IPS DF 19.7 (cell line): Measurements from ENCODE around the gene TNRC18.

Experiments used
- DNase-seq: peaks from one replicate; pipeline ENCODE4 v3.0.0-alpha.2; 2013; ENCODE audit warnings: low read depth, low spot score

TNRC18 gene

DNA sequence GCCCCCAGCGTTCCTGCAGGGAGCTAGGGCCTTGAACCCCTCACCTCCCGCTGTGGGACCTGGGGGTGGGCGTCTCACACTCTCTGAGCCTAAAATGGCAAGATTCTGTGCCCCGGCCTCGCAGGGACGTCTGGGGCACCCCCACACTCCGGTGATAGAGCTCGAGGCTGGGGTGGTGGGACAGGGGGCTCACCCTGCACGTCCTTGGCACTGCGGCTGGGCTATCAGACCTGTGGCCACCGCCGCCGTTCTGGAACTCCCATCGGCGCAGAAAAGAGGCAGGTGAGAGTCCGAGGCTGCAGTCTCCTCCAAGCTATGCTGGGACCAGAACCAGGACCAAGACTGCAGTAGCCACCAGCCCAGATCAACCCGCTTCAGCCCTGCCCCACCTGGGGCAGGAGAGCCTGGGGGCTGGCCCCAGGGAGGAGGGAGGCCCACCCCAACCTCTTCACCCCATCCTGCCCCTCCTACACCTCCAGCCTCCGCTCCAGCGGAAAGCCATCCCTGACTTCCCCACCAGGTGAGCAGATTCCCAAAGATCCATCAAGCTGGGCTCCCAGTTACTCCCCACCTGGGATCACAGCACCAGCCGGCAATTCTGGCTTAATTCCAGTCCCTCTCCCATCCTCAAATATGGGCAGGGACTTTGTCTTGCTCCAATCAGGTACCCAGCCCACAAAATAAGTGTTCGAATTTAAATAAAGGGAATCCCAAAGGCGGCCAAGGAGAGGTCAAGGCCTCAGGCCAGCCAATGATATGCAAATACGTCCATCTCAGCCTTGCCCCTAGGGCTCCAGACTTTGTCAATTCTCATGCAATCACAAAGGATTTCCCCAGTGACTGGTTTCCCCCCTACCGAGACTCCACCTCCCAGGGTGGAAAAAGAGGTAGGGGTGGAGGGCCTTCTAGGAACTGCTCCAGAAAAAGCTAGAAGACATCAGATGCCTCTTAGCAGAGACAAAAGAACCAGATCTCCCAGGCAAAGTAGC, 16.4 kb downstream of the TNRC18 start:
- peak; percentile 98 for DNase-seq

DNA sequence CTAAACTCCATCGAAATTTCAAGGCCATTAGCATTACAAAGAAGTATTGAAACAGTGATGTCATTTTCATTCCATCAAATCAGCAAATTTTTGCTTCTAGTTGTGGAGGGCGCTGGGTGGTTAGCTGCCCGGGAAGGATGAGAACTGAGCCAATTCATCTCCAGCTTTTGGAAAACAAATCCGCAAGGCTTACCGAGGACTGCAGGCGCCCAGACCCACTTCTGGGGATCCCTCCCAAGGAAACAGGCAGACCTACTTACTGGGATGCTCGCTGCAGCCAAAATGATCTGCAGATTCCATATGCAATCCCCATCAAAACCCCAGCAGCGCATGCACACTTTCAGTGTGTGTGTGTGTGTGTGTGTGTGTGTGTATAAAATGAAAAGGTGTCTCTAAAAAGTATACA, 19.2 kb downstream of the TNRC18 start:
- DNase-seq: no peak

DNA sequence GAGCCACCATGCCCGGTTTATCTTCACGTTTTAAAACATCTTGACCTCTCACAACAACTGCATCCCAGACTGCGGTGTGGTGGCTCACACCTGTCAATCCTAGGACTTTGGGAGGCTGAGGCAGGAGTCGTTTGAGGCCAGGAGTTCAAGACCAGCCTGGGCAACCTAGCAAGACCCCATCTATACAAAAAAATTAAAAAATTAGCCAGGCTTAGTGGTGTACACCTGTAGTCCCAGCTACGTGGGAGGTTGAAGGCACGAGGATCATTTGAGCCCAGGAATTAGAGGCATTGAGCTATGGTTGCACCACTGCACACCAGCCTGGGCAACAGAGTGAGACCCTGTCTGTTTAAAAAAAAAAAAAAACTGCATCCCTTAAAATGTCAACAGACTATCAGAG, 20.2 kb downstream of the TNRC18 start:
- DNase-seq: no peak

DNA sequence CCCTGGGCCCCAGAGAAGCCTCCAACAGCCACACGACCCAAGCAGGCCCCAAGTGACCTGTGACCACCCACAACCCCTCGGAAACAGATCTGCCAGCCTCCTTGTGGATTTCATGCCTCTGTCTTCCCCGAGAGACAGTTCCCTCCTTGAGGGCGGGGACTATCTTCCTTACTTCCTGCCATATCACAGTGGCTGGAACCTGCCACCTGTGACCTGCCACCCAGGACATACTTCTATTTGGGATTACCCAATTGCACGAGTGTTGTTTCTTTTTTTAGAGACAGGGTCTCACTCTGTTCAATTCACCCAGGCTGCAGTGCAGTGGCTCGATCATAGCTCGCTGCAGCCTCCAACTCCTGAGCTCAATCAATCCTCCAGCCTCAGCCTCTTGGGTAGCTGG, 25.9 kb downstream of the TNRC18 start:
- no peak for DNase-seq

DNA sequence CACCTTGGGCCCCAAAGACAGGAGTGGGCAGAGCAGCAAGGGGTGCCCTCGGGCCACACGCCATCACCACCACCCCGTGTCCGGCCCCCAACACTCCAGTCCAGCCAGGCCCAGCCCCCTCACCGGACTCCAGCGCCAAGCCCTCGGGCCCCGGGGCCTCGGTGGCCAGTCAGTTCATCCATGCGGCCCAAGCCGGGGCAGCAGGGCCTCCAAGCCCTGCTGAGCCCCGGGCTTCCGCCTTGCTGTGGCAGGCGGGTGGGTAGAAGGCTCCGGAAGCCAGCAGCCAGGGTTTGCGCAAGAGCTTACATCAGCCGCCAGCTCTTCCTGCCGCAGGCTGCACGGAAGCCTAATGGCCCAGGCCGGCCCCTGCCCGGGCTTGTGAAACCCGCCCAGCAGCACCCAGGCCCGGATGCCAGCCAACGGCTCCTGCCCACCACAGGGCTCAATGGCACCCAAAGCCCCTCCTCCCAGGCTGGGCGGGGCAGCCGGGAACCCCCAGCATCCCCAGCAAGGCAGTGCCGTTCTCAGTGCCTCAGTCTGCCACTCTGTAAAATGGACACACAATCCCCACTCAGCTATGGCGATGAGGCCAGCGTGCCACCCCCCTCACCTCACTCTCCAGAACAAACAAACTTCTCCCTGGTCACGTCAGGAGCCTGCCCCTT, 26.5 kb downstream of the TNRC18 start:
- DNase-seq: no peak

DNA sequence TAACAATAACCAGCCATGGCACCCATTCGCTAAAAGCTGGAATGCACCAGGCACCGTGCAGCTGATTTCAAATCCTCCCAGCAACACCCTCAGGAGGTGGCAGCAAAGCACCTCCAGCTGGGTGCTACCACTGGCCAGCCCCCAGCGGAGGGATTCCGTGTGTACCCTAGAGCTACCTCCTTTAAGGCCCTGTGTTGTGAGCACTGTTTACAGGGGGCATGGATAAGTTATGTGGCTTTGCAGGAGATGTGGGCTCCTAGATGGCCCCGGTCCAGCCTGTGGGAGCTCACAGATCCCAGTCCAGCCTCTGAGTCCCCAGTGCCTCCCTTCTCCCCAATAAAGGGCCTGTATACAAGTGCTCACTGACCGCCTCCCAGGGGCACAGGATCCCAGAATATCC, 27.1 kb downstream of the TNRC18 start:
- DNase-seq: no peak

DNA sequence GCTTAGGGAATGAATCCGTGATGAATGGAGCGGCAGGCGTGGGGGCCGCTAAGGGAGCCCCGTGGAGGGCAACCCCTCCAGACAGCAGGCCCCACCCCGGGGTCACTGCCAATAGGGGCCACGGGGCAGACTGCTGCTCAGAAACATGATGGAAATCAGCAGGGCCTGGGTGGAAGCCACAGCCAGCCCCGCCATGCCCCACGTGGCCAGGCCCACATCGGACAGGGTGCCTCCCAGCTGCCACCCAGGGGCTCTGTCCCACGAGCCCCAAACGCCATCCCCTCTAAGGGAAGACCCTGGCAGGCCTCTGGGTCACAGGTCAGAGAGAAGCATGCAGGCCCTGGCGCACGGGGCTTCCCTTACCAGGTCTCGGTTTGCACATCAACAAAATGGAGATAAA, 28.4 kb downstream of the TNRC18 start:
- no peak for DNase-seq

DNA sequence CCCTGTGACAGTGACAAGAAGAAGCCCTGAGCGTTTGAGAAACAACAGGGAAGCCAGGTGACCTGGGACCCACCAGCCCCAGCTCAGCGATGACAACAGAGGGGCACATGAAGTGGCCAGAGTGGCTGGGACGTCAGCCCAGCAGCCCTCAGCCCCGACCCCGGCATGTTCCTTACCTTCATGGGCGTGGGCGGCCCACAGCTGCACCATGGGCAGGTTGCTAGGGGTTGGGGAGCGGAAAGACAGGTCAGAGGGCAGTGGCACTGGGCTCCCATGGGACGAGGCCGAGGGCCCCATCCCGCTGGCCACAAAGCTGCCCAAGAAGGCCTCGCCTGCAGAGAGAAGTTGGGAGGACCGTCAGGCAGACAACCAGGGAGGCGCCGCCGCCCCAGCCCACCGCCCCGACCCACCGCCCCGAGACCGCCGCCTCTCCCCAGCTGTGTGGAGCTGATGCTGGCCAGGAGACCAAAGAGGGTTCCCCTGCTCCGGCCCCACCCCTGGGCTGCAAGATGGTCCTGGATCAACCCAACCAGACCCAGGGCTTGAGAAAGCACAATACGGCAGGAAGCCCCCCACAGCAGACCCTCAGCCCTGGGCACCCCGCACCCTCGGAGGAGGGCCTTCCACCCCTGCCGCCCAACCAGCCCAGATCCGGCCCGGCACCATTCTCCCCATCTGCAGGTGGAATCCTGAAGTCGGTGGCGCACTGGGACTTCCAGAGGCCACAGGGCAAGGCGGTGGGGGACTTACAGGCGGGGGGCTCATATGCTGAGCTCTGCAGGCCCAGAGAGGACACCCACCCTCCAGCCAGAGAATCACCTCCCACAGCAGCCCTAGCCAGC, 29.1 kb downstream of the TNRC18 start:
- DNase-seq: no peak

DNA sequence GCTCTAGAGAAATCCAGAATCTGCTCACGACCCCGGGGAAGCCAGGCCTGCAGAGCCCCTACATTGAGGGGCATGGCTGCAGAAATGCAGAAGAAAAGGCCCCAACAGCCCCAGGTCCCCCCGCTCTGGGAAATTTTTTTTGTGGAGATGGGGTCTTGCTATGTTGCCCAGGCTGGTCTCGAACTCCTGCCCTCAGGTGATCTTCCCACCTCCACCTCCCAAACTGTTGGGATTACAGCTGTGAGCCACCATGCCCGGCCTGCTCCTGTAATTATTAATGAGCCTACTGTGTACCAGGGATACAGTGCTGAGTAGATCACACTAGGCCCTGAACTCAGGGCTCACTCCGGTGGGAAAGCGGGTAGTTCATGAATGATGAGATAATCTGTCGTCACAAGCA, 29.9 kb downstream of the TNRC18 start:
- DNase-seq: no peak

DNA sequence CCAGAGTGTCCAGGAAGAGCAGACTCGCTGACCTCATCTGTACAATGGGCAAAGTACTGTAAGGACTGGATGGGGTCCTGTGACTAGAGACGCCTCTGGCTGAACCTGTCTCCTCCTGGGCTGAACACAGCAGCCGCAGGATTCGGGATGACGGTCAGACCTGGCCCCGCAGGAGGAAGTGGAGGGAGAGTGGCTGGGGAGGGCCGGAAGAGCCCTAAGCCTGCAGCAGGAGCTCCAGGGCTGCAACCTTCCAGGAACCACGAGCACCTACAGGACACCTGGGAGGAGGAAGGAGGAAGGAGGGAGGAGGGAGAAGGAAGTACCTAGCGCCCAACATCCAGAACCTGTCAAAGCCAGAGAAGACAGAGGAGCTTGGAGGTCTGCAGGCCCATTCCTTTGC, 30.3 kb downstream of the TNRC18 start:
- no peak for DNase-seq

DNA sequence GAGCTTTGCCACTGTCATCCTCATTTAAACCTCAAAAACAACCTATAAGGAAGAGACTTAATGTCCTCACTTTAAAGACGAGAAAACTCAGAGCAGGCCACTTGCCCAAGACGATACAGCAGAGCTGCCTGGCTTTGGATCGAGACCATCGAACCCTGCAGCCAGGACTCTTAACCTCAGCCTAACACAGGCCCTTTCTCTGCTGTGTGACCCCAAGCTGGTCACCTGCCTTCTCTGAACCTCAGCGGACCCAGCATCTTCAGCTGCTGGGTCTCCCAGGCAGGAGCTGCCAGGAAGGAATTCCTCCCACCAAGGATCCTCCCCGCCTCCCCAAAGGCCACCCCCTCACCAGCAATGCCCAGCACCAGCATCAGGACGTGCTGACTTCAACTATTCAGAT, 32.7 kb downstream of the TNRC18 start:
- DNase-seq: no peak

DNA sequence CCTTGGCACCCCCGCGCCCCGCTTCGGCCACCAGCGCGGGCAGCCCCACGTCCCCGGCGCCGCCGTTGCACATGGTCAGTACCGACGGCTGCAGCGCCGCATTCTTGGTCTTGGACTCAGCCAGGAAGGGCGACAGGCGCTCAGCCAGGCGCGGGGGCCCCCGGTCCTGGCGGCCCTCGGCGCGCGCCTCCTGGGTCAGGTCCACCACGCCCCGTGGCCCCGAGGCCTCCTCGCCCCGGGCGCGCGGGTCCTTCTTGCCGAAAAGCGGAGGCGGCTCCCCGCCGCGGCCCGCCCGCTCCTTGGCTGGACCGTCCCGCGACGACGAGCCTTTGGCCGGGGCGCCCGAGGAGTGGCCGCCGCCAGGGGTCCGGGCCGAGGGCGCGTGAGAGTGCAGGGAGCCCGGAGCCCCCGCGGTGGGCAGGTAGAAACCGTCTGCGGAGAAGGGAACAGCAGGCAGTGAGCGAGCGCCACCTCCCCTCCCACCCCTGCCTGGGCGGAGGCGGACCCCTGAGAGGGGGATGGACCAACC, 34.7 kb downstream of the TNRC18 start:
- no peak for DNase-seq

DNA sequence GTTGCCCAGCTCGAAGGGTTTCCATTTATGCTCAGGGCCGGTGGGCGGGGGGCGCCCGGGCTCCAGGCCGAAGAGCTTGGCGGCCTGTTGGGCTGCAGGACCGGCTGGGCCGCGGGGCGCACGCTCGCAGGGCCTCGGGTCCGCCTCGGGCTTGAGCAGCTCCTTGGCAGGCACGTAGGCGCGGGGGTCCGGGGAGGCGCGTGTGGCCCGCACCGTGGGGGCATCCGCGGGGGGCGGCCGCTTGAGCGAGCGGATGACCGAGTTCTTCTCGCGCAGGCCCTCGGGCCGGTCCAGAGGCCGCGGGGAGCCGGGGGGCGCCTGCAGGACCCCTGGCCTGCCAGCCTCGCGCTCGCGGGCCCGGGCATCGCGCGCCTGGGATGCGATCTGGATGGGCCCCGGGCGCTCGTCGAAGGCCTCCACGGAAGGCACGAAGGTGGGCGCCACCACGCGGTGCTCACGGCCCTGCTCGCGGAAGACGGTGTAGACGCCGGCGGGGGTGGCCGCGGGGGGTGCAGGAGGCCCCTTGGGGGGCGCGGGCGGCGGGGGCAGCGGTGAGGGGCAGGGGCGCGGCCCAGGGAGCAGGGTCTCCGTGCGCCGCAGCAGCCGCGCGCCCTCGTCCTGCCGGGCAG, 35.2 kb downstream of the TNRC18 start:
- DNase-seq: no peak

DNA sequence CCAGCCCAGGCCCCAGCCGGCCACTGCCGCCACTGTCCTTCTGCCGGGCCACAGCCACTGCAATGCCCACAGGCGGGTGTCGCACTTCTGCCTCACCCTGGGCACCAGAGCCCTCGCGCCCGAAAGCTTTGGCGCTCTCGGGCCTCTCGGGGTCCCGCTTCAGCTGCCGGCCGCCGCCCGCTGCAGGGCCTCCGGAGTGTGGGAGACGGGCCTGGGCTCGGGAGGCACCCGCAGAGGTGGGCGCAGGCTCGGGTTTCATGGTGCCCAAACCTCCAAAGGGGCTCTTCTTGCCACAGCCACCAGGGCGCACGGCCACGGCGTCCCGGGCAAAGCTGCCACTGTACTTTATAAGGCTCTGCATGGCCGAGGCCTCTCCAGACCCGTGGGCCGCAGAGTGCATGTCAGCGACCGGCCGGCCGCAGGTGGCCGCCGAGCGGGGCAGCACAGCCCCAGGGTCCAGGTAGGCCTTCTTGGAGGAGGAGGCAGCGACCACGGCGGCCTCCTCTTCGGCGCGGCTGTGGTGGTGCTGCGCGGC, 35.9 kb downstream of the TNRC18 start:
- no peak for DNase-seq

DNA sequence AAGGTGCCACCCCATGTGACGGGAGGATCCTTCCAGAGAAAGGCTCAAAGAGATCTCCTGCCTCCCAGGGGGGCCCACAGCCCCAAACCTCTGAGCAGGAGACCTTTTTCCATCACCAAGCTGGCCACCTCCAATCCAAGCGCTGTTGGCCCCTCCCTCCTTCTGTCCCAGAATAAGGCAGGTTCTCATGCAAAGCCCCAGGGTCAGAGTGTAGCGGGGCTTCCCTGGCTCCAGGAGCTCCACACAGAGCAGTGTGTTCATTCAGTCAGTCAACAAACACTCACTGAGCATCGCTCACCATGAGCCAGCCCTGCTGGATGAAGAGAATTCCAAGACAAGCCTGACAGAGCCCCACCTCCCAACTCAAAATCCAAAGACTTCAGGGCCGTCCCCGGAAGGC, 39.0 kb downstream of the TNRC18 start:
- DNase-seq: no peak

DNA sequence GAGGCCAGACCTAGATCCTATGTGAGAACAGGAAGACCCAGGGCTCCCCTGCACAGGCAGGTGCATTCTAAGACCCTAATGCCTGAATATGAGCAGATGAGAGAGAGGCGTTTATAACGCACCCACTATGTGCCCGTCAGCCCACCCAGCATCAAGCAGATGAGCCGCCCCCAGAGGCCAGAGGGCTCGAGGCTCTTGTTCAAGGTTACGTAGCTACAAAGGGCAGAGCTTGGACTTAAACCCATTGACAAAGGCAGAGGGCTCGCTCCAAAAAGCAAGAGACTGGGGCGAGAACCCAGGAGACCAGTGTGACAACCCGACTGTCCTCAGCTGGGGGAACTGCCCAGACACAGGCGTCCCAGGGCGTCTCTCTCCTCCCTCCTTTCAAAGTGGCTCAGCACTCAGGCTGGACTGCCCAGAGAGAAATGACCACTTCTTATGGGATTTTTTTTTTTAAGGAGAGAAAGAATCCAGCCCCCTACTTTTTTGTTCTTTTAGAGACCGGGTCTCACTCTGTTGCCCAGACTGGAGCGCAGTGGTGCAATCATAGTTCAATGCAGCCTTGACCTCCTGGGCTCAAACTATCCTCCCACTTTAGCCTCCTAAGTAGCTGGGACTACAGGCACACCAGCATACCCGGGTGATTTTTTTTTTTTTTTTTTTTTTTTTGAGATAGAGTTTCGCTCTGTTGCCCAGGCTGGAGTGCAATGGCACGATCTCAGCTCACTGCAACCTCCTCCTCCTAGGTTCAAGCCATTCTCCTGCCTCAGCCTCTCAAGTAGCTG, 40.1 kb downstream of the TNRC18 start:
- DNase-seq: no peak

DNA sequence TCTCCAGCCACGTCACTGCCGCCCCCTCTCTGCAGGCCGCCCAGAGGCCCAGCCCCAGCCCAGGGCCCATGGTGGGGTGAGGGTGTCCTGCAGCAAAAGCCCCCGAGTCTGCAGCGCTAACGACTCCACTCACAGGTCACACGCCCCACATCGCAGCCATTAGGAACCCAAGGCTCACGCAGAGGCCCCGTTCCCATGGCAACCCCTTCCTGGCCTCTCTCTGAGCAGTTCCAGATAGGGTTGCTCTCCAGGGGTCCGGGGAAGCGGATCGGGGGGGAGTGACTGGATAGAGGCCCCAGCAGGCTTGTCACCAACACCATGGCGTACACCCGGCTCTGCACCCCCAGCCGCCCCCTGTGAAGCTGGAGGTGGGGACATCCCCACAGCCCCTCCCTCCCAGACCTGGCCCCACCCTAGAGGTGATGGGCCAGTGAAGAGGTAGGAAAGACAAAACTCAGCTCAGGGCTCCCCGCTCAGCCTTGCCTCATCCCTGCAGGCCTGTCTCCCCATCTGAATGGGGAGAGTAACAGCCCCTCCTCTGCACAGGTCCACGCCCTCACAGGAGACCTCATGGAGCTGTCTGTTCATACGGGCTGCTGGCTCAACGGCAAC, 41.2 kb downstream of the TNRC18 start:
- no peak for DNase-seq

DNA sequence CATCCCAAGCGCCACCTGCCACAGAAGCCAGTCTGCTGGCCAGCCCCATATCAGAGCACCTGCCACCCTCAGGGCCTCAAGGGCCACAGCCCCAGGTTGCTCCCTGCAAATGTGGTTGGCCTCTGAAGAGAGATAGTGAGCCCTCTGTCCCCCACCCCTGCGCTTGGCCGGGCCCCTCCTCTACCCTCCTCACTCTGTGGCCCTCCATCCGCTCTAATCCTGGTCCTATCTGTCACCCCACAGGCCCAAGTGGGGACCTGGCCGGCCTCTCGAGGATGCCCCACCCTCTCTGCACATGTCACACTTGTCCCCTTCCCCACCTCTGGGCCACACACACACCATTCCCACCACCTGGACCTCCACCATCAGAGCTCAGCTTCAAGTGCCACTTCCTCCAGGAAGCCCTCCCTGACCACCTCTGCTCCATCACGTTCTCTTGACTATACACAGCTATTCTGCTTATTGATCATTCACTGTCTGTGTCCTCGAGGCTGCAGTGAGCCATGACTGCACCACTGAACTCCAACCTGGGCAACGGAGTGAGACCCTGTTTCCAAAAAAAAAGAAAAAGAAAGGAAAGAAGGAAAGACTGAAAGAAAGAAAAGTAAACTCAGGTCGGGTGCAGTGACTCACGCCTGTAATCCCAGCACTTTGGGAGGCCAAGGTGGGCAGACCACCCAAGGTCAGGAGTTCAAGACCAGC, 42.4 kb downstream of the TNRC18 start:
- no peak for DNase-seq

DNA sequence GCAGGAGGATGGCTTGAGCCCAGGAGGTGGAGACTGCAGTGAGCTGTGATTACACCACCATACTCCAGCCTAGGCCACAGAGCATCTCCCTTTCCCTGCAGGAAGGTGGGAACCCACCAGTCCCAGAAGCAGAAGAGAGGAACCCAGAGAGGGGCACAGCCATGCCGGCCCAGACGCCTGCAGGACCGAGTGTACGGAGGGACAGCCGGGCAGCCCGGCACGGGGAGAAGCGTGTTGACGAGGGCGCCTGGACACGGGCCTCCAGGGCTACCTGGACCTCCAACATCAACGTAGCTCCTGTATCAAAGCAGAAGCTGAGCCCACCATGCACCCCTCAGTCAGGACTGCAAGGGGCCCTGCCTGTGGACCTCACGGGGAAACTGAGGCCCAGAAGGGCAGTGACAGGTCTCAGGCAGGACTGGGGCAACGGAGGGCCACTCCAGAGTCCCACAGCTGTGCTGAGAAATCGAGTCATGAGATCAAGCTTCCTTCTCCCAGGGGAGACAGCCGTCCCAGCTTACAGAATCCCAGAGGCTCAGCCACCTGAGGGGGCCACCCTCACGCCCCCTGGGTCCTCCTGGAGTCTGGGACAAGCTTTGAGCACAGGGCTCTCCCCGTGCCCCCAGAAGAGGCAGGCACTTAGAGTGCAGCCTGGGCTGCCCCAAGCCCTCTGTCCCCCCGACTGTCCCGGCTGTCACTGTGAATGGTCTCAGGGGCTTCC, 43.1 kb downstream of the TNRC18 start:
- DNase-seq: no peak
